ENCODE results near the gene TTC28. TPM values are rescaled to one million over a fixed set of nuclear protein-coding genes. Genes with fewer than 3 reads are reported as not detected.
A peak's percentile ranks its signal among the peaks of the same experiment; 100 is the strongest.

The TTC28 gene
- total and polyA plus RNA-seq, 8 donors = 2.2 to 18.6 (median 11.5) TPM

- peak overlapping the region in 1 of 4 donors; percentile 10 for H3K4me3 ChIP-seq
- TF ChIP-seq, protein P1, sequence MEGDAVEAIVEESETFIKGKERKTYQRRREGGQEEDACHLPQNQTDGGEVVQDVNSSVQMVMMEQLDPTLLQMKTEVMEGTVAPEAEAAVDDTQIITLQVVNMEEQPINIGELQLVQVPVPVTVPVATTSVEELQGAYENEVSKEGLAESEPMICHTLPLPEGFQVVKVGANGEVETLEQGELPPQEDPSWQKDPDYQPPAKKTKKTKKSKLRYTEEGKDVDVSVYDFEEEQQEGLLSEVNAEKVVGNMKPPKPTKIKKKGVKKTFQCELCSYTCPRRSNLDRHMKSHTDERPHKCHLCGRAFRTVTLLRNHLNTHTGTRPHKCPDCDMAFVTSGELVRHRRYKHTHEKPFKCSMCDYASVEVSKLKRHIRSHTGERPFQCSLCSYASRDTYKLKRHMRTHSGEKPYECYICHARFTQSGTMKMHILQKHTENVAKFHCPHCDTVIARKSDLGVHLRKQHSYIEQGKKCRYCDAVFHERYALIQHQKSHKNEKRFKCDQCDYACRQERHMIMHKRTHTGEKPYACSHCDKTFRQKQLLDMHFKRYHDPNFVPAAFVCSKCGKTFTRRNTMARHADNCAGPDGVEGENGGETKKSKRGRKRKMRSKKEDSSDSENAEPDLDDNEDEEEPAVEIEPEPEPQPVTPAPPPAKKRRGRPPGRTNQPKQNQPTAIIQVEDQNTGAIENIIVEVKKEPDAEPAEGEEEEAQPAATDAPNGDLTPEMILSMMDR (IDR thresholded peaks at IDR 0.05) = peak in 3 of 4 donors; percentile 33 to 48 (median 37)
- H3K27ac ChIP-seq = peak overlapping the region in 1 of 4 donors; percentile 12
- peaks cover 0 to 8% (median 0%) of the 10 kb centered on the region in 3 donors for H3K4me1 ChIP-seq
- intact Hi-C loops (cut with DNase I) = no loop called here
- WGBS, 2 donors = 19 to 26% methylated on average over 9 of the region's 9 CpGs
- peak in 2 of 6 donors; percentile 8 to 45 for DNase-seq
- H3K27me3 ChIP-seq = no peaks in the 10 kb centered on the region
- no peak for FAIRE-seq
- no peaks in the 10 kb centered on the region for H3K36me3 ChIP-seq
- ATAC-seq = peak; percentile 80 to 89 (median 83)
- H3K9me3 ChIP-seq = no peaks in the 10 kb centered on the region
Observed at GRCh38 chr22:28112548-28113043, 567.0 kb downstream of the TTC28 start.

GRCh38 chr22:28112190-28112544 is 567.5 kb downstream of the TTC28 start:
- WGBS, 2 donors = 64 to 73% methylated on average over 2 of the region's 2 CpGs
- Histone ChIP-seq H3K36me3 (no peaks in the 10 kb centered on the region), H3K27ac (peak overlapping the region in 1 of 4 donors; percentile 12), H3K27me3 (no peaks in the 10 kb centered on the region), H3K4me1 (peaks cover 0 to 8% (median 0%) of the 10 kb centered on the region in 3 donors), H3K4me3 (no peak overlapping the region), H3K9me3 (no peaks in the 10 kb centered on the region)
- FAIRE-seq (no peak), ATAC-seq (peak in 1 of 4 donors; percentile 6), DNase-seq (no peak)
- TF ChIP-seq, protein P1 (IDR thresholded peaks at IDR 0.05) = no peak
- intact Hi-C loops (cut with DNase I) = no loop called here

DNA sequence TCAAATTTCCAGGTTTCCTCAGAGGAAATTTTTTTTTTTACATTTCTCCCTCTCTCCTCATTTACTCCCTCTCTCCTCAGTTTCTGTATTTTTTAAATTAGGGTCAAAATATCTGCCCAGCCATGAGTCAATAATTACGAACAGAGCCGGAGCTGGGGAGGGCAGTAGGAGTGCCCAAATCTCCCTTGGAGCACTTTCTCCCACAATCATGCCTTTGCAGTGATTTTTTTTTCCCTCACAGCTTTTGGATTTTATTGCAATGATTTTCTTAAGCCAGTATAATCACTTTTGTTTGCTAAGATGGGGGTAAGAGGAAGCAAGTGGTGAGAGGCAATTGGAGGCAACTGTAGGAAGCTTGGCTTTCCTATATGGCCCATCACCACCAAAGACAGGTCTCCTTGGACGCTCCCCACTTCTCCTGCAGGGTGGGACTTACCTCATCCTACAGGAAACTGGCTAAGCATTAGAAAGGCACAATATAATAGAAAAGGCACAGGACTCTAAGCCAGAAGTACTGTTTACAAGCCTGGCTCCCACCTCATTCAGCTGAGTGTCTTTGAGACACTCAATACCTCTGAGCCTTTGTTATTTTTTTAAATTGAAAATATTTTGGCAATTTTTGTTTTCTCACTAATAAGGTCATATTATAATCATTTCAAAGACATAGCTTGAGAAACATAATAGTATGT is 568.0 kb downstream of the TTC28 start:
- H3K4me1 ChIP-seq = peaks cover 0 to 8% (median 0%) of the 10 kb centered on the region in 3 donors
- intact Hi-C loops (cut with DNase I) = no loop called here
- ATAC-seq (no peak), FAIRE-seq (no peak), DNase-seq (no peak)
- no peak overlapping the region for H3K4me3 ChIP-seq
- H3K36me3 ChIP-seq = no peaks in the 10 kb centered on the region
- H3K27ac ChIP-seq = no peak overlapping the region
- no peaks in the 10 kb centered on the region for H3K9me3 ChIP-seq
- H3K27me3 ChIP-seq = no peaks in the 10 kb centered on the region
- WGBS, 2 donors = 80 to 84% methylated on average over 3 of the region's 3 CpGs
- TF ChIP-seq, protein P1 (IDR thresholded peaks at IDR 0.05) = no peak

- FAIRE-seq = no peak
- DNase-seq = no peak
- Histone ChIP-seq H3K9me3 (no peaks in the 10 kb centered on the region), H3K4me1 (peaks cover 0 to 8% (median 0%) of the 10 kb centered on the region in 3 donors), H3K4me3 (no peak overlapping the region), H3K27ac (no peak overlapping the region), H3K27me3 (no peaks in the 10 kb centered on the region), H3K36me3 (no peaks in the 10 kb centered on the region)
- intact Hi-C loops (cut with DNase I) = no loop called here
- 85 to 90% methylated on average over 4 of the region's 4 CpGs for WGBS, 2 donors
- TF ChIP-seq, protein P1 (IDR thresholded peaks at IDR 0.05) = no peak
- no peak for ATAC-seq
Observed at GRCh38 chr22:28108851-28109250, 570.8 kb downstream of the TTC28 start.

- no peak overlapping the region for H3K27ac ChIP-seq
- H3K36me3 ChIP-seq = no peaks in the 10 kb centered on the region
- no peak overlapping the region for H3K4me3 ChIP-seq
- FAIRE-seq (no peak), ATAC-seq (no peak), DNase-seq (no peak)
- no peaks in the 10 kb centered on the region for H3K9me3 ChIP-seq
- no peaks in the 10 kb centered on the region for H3K27me3 ChIP-seq
- 85 to 95% methylated on average over 4 of the region's 4 CpGs for WGBS, 2 donors
- TF ChIP-seq, protein P1 (IDR thresholded peaks at IDR 0.05) = no peak
- no peaks in the 10 kb centered on the region for H3K4me1 ChIP-seq
- intact Hi-C loops (cut with DNase I) = no loop called here
Observed at GRCh38 chr22:28106617-28107016, 573.0 kb downstream of the TTC28 start.
